Endothelial cell of umbilical vein (primary cell): Measurements from ENCODE around the gene YPEL5. TPM values are rescaled to one million over a fixed set of nuclear protein-coding genes. Genes with fewer than 3 reads are reported as not detected.
A peak's percentile ranks its signal among the peaks of the same experiment; 100 is the strongest.

Experiments used
- BruUV-seq: library from RNA; stranded (reverse); fragments of 400-500 nt; replicated peaks from 2 replicates; lab custom pipeline; 2021; lab: Mats Ljungman, UMichigan
- CTCF ChIA-PET: fragments of 300-600, 350-600 bp; sonication (Branson Sonifier 250); formaldehyde crosslinking; loops from one replicate; lab custom pipeline; 2021; ENCODE audit warnings: antibody characterized with exemption, inconsistent platforms; lab: Charles Lee
- POLR2A ChIA-PET: fragments of 300-600, 350-600 bp; sonication (Branson Sonifier 250); formaldehyde crosslinking; loops from one replicate; lab custom pipeline; 2021; ENCODE audit warnings: antibody characterized with exemption, inconsistent platforms; lab: Charles Lee
- DNase-seq: peaks from one replicate; pipeline ENCODE4 v3.0.0-alpha.2; 2011; ENCODE audit warnings: low read depth, low spot score
- FAIRE-seq: peaks from 2 replicates; lab custom pipeline; 2011; peaks lifted over from hg19 to GRCh38; lab: Jason Lieb, UNC
- H2AFZ ChIP-seq: 2 replicates; pipeline ENCODE4 v1.6.0; 2012; ENCODE audit warnings: low read depth, low read length, control low read depth, inconsistent platforms
- H3K27ac ChIP-seq: 2 replicates; pipeline ENCODE4 v1.5.1; 2011; ENCODE audit warnings: low read depth, mild to moderate bottlenecking, control low read depth, low read length, moderate library complexity; ENCODE audit not compliant: insufficient read depth
- H3K27me3 ChIP-seq, 2 experiments: 2 replicates each; pipeline versions ENCODE4 v1.6.0 to v1.6.1; 2011; ENCODE audit warnings: low read length in 2 of 2, mixed read lengths in 1 of 2; ENCODE audit not compliant: control insufficient read depth in 2 of 2, insufficient read depth in 2 of 2
- H3K36me3 ChIP-seq, 2 experiments: 2 replicates in 1 of 2; 3 replicates in 1 of 2; pipeline ENCODE4 v1.5.1; 2011; ENCODE audit warnings: low read length in 2 of 2, mild to moderate bottlenecking in 1 of 2, moderate library complexity in 1 of 2; ENCODE audit not compliant: control insufficient read depth in 2 of 2, insufficient read depth in 2 of 2; ENCODE audit errors: extremely low read depth in 1 of 2
- H3K4me1 ChIP-seq: 3 replicates; pipeline ENCODE4 v1.5.1; 2011; ENCODE audit warnings: mild to moderate bottlenecking, low read length; ENCODE audit not compliant: control insufficient read depth, insufficient read depth; ENCODE audit errors: extremely low read depth
- H3K4me2 ChIP-seq: 2 replicates; pipeline ENCODE4 v1.6.1; 2011; ENCODE audit warnings: low read length, control low read depth, mixed read lengths; ENCODE audit not compliant: insufficient read depth
- H3K4me3 ChIP-seq, 3 experiments: fragments of 200-600 bp in 1 of 3; sonication (generic), shearing (Covaris generic) in 1 of 3; replicated peaks in 1 of 3; 2 replicates each; pipeline ENCODE4 v1.5.1; 2011 to 2016; ENCODE audit warnings: control low read depth in 3 of 3, low read length in 3 of 3, mild to moderate bottlenecking in 2 of 3, inconsistent platforms in 1 of 3, low read depth in 1 of 3, moderate library complexity in 1 of 3; ENCODE audit not compliant: insufficient read depth in 1 of 3
- H3K79me2 ChIP-seq: 2 replicates; pipeline ENCODE4 v1.6.0; 2012; ENCODE audit warnings: low read length, inconsistent platforms; ENCODE audit not compliant: control insufficient read depth, insufficient read depth
- H3K9ac ChIP-seq: replicated peaks from 2 replicates; pipeline ENCODE3; 2011; ENCODE audit warnings: low read length, control low read depth; ENCODE audit not compliant: insufficient read depth; ENCODE audit errors: extremely low read depth
- H3K9me1 ChIP-seq: replicated peaks from 3 replicates; pipeline ENCODE4 v1.6.0; 2011; ENCODE audit warnings: mild to moderate bottlenecking, low read length; ENCODE audit not compliant: control insufficient read depth, insufficient read depth; ENCODE audit errors: extremely low read depth
- H3K9me3 ChIP-seq: replicated peaks from 2 replicates; pipeline ENCODE4 v1.5.1; 2012; ENCODE audit warnings: low read length, inconsistent platforms; ENCODE audit not compliant: control insufficient read depth, insufficient read depth
- H4K20me1 ChIP-seq: replicated peaks from 2 replicates; pipeline ENCODE3; 2011; ENCODE audit warnings: mild to moderate bottlenecking, low read length; ENCODE audit not compliant: control insufficient read depth, insufficient read depth; ENCODE audit errors: extremely low read depth
- CTCF ChIP-seq, 2 donors: IDR thresholded peaks; 1 replicate in 1 of 2; 2 replicates in 1 of 2; pipeline ENCODE4 v1.5.1; 2011; ENCODE audit warnings: low read length in 2 of 2, mild to moderate bottlenecking in 2 of 2, moderate library complexity in 2 of 2, control low read depth in 1 of 2, inconsistent platforms in 1 of 2, low read depth in 1 of 2; ENCODE audit not compliant: insufficient read depth in 1 of 2; ENCODE audit errors: extremely low read depth in 1 of 2
- EZH2 ChIP-seq: IDR thresholded peaks from 2 replicates; pipeline ENCODE4 v1.6.1; 2012; ENCODE audit warnings: borderline replicate concordance, low read depth, mild to moderate bottlenecking, moderate library complexity, low read length, inconsistent platforms; ENCODE audit not compliant: severe bottlenecking
- FOS ChIP-seq: IDR thresholded peaks from 2 replicates; pipeline ENCODE4 v1.6.1; 2011; ENCODE audit warnings: mild to moderate bottlenecking, low read length, moderate library complexity, borderline replicate concordance; ENCODE audit not compliant: insufficient read depth
- GATA2 ChIP-seq: IDR thresholded peaks from 2 replicates; pipeline ENCODE4 v1.7.0; 2011; ENCODE audit warnings: low read depth, mild to moderate bottlenecking, moderate library complexity, mixed read lengths, low read length; ENCODE audit not compliant: insufficient read length, insufficient read depth
- JUN ChIP-seq: IDR thresholded peaks from 2 replicates; pipeline ENCODE4 v1.6.1; 2011; ENCODE audit warnings: borderline replicate concordance, low read depth; ENCODE audit not compliant: insufficient read length, insufficient read depth
- MAX ChIP-seq: IDR thresholded peaks from 2 replicates; pipeline ENCODE4 v1.6.1; 2011; ENCODE audit not compliant: insufficient read depth, insufficient read length
- MYC ChIP-seq: IDR thresholded peaks from one replicate; pipeline ENCODE4 v1.6.1; 2011; ENCODE audit warnings: mild to moderate bottlenecking, low read depth, low read length
- POLR2A ChIP-seq: IDR thresholded peaks from 2 replicates; pipeline ENCODE4 v1.6.1; 2012; ENCODE audit warnings: low read depth, mild to moderate bottlenecking, control low read depth, low read length
- POLR2AphosphoS5 ChIP-seq: IDR thresholded peaks from 2 replicates; pipeline ENCODE4 v1.6.1; 2012; ENCODE audit warnings: low read depth, mild to moderate bottlenecking, control low read depth, low read length, moderate library complexity; ENCODE audit not compliant: insufficient read depth
- dilution Hi-C: fragments of 300-500 bp; cut with MboI; formaldehyde crosslinking; loops from one replicate; pipeline ENCODE4 v1.15.0; 2019; ENCODE audit warnings: low sequenced_read_pairs; ENCODE audit not compliant: extremely low pct_ligation_motif_present
- intact Hi-C: fragments of 100-400 bp; cut with micrococcal nuclease; formaldehyde crosslinking; loops from one replicate; pipeline ENCODE4 v1.10.0; 2022
- polyA plus RNA-seq, 4 experiments: library from polyadenylated mRNA; depleted of rRNA in 3 of 4; stranded (reverse) in 3 of 4; unstranded in 1 of 4; fragments of >200 nt; gene quantifications; 2 replicates each; pipeline versions ENCODE4 v1.2.1 to v1.2.3, GENCODE V29; 2011 to 2012; ENCODE audit warnings: missing spikeins in 1 of 4
- total RNA-seq: library from RNA; stranded (reverse); gene quantifications from 2 replicates; pipeline ENCODE4 v1.2.3, GENCODE V29; 2021

The YPEL5 gene
- total and polyA plus RNA-seq, 2 donors (not counting 3 experiments of a cell fraction or from before 2014, with no cell fraction given) = 49.5 to 62.0 TPM

GRCh38 chr2:30145826-30146336 is 926 bp upstream of the YPEL5 start:
- H3K36me3 ChIP-seq = peaks cover 0 to 2% of the 10 kb centered on the region in 2 experiments
- ChIA-PET POLR2A (interaction anchor here (0.6 to 1.1 kb wide), 4 partner anchors 13 to 1136 kb away, joined by 3 to 14 read pairs (median 4); no protein-coding TSS in a partner anchor), CTCF (interaction anchor here (0.7 to 8.0 kb wide), 7 partner anchors 9 to 566 kb away, joined by 3 to 101 read pairs (median 7); no protein-coding TSS in a partner anchor)
- H3K4me1 ChIP-seq = peaks cover 30% of the 10 kb centered on the region
- no peaks in the 10 kb centered on the region for H3K79me2 ChIP-seq
- H3K4me3 ChIP-seq = peak overlapping the region in 2 of 3 experiments; percentile 38 to 53
- H3K4me2 ChIP-seq = peak overlapping the region; percentile 80
- TF ChIP-seq POLR2AphosphoS5 (no peak), MYC (no peak), CTCF (IDR thresholded peaks at IDR 0.05; ENCODE audit: extremely low read depth in 1 of 2, insufficient read depth in 1 of 2, low read depth in 1 of 2, low read length in 2 of 2) (no peak), JUN (no peak), FOS (no peak), EZH2 (no peak), GATA2 (no peak), MAX (no peak), POLR2A (no peak)
- no peaks in the 10 kb centered on the region for H3K9me1 ChIP-seq
- H2AFZ ChIP-seq = peak overlapping the region; percentile 63
- no peak for FAIRE-seq
- peak overlapping the region; percentile 25 for H3K27ac ChIP-seq
- peaks cover 1 to 10% of the 10 kb centered on the region in 2 experiments for H3K27me3 ChIP-seq
- DNase-seq = no peak
- TSS peak; percentile 56 for BruUV-seq
- peak overlapping the region; percentile 42 for H3K9ac ChIP-seq
- dilution Hi-C loops (no loop called here), intact Hi-C loops (loop anchor here (2.0 to 5.0 kb wide), 4 partner anchors 55 to 566 kb away; partner anchors contain the start of genes LBH and LCLAT1)
- H4K20me1 ChIP-seq = no peaks in the 10 kb centered on the region
- H3K9me3 ChIP-seq = no peaks in the 10 kb centered on the region
